ENCODE measurements around the gene HELZ.

The HELZ gene

DNA sequence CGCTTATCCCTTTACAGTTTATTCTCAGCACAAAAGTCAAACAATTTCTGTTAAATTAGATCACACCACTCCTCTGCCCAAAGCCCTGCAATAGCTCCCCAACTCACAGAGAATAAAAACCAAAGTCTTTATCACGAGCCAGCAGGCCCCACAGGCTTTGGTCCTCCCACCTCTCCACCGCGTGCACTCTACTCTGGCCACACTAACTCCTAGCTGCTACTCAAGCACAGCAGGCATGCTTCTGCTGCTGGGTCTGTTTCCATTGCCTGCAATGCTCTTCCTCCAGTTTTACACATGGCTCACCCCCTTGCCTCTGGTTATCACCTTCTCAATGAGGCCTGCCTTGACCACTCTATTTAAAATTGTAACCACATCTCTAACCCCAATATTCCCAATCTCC is 27.6 kb downstream of the HELZ start:
- no peak for TF ChIP-seq CTCF (IDR thresholded peaks at IDR 0.05)

DNA sequence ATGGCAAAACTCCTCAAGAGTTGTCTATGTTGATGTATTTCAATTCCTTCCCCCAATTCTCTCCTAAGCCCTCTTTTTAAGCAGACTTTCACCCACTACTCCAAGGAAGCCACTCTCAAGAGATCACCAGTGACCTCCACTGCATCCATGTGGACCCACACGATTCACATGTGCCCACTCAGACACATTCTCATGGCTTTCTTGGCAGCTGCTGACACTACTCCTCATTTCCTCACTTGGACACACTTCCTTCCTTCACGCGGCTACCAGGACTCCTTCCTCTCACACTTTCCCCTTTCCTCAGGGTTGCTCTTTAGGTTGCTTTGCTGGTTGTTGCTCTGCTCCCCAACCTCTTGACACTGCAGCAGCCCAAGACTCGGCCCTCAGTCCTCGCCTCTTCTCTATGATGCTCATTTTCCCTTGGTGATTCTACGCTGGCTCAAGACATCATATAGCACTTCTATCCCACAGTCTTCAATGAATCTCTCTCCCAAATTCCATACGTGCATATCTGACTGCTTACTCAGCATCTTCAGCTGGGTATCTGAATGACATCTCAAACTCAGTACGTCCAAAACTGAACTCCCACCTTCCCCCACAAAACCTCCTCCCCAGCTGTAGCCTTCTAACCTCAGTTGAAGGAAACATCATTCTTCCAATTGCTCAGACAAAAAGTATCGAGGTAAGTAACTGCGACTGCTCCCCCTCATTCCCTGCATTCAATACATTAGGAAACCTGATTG is 28.2 kb downstream of the HELZ start:
- TF ChIP-seq CTCF (IDR thresholded peaks at IDR 0.05): no peak

GRCh38 chr17:67215991-67216421 is 29.0 kb downstream of the HELZ start:
- TF ChIP-seq CTCF (IDR thresholded peaks at IDR 0.05): no peak

GRCh38 chr17:67212714-67213417 is 32.1 kb downstream of the HELZ start:
- TF ChIP-seq CTCF (IDR thresholded peaks at IDR 0.05): no peak

- TF ChIP-seq CTCF (IDR thresholded peaks at IDR 0.05): no peak
These were observed 32.8 kb downstream of the HELZ start for GRCh38 chr17:67212231-67212630.

DNA sequence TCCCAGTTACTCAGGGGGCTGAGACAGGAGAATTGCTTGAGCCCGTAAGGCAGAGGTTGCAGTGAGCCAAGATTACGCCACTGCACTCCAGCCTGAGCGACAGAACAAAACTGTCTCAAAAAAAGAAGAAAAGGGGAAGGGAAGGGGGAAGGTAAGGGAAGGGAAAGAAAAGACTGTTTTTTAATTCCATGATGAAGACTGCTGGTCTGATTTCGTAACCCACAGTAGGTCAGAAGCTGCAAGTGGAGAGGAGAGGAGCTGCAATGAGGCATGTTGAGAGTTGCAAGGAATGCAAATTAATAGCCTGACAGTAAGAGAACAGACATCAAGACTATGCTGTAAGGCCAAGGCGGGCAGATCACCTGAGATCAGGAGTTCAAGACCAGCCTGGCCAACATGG is 33.3 kb downstream of the HELZ start:
- no peak for TF ChIP-seq CTCF (IDR thresholded peaks at IDR 0.05)

GRCh38 chr17:67210915-67211314 is 34.1 kb downstream of the HELZ start:
- no peak for TF ChIP-seq CTCF (IDR thresholded peaks at IDR 0.05)
